ENCODE measurements around the gene CNTN5.
"Not testable (repeated sequence)": the region's sequence is repeated elsewhere in the genome, so short reads cannot be mapped to it uniquely, and the experiment has no call there.

The CNTN5 gene

GRCh38 chr11:99275521-99275920 lies 254.8 kb downstream of the CNTN5 start:
- DNase-seq (ENCODE audit: low read depth), result no peak

GRCh38 chr11:99277281-99277680 lies 256.5 kb downstream of the CNTN5 start:
- DNase-seq (ENCODE audit: low read depth), result no peak

- no peak for DNase-seq (ENCODE audit: low read depth)
Observed at GRCh38 chr11:99279266-99279665, 258.5 kb downstream of the CNTN5 start.

- no peak for DNase-seq (ENCODE audit: low read depth)
Observed at GRCh38 chr11:99281331-99281730, 260.6 kb downstream of the CNTN5 start.

- DNase-seq (ENCODE audit: low read depth), result not testable (repeated sequence)
Observed at GRCh38 chr11:99297925-99298324, 277.2 kb downstream of the CNTN5 start.

- DNase-seq (ENCODE audit: low read depth), result no peak
Observed at GRCh38 chr11:99307510-99308088, 286.9 kb downstream of the CNTN5 start.

- no peak for DNase-seq (ENCODE audit: low read depth)
Observed at GRCh38 chr11:99311870-99312269, 291.1 kb downstream of the CNTN5 start.

- DNase-seq (ENCODE audit: low read depth), result no peak
Observed at GRCh38 chr11:99316776-99317520, 296.2 kb downstream of the CNTN5 start.

GRCh38 chr11:99320769-99321290 lies 300.1 kb downstream of the CNTN5 start:
- DNase-seq (ENCODE audit: low read depth), result no peak

- DNase-seq (ENCODE audit: low read depth), result no peak
Observed at GRCh38 chr11:99325847-99326246, 305.1 kb downstream of the CNTN5 start.

- DNase-seq (ENCODE audit: low read depth), result no peak
Observed at GRCh38 chr11:99327066-99327465, 306.3 kb downstream of the CNTN5 start.

- no peak for DNase-seq (ENCODE audit: low read depth)
Observed at GRCh38 chr11:99327527-99327926, 306.8 kb downstream of the CNTN5 start.

GRCh38 chr11:99333621-99334020 lies 312.9 kb downstream of the CNTN5 start:
- DNase-seq (ENCODE audit: low read depth), result no peak

GRCh38 chr11:99343117-99343516 lies 322.4 kb downstream of the CNTN5 start:
- no peak for DNase-seq (ENCODE audit: low read depth)

GRCh38 chr11:99349151-99349673 lies 328.5 kb downstream of the CNTN5 start:
- no peak for DNase-seq (ENCODE audit: low read depth)

- no peak for DNase-seq (ENCODE audit: low read depth)
Observed at GRCh38 chr11:99351624-99352023, 330.9 kb downstream of the CNTN5 start.

GRCh38 chr11:99352642-99353041 lies 331.9 kb downstream of the CNTN5 start:
- DNase-seq (ENCODE audit: low read depth), result no peak

GRCh38 chr11:99366546-99366945 lies 345.8 kb downstream of the CNTN5 start:
- DNase-seq (ENCODE audit: low read depth), result no peak

- DNase-seq (ENCODE audit: low read depth), result no peak
Observed at GRCh38 chr11:99368583-99368982, 347.8 kb downstream of the CNTN5 start.

GRCh38 chr11:99370549-99371216 lies 349.9 kb downstream of the CNTN5 start:
- DNase-seq (ENCODE audit: low read depth), result no peak

GRCh38 chr11:99371257-99371656 lies 350.5 kb downstream of the CNTN5 start:
- DNase-seq (ENCODE audit: low read depth), result no peak

- no peak for DNase-seq (ENCODE audit: low read depth)
Observed at GRCh38 chr11:99376463-99376862, 355.7 kb downstream of the CNTN5 start.

Measured in activated T-cell treated with anti-CD3 and anti-CD28 coated beads for 1 hour (primary cell).